IMR-90 (cell line): ENCODE data around the gene CAPN10. TPM values are rescaled to one million over a fixed set of nuclear protein-coding genes. Genes with fewer than 3 reads are reported as not detected.

Source experiments
- BHLHE40 ChIP-seq: fragments of 150-350 bp; IDR thresholded peaks from 2 replicates; pipeline ENCODE4 v1.6.1; 2016; ENCODE audit warnings: mild to moderate bottlenecking, low read depth, low read length
- FOS ChIP-seq: fragments of 150-350 bp; IDR thresholded peaks from 2 replicates; pipeline ENCODE4 v1.6.1; 2016; ENCODE audit warnings: low read depth, low read length
- NFE2L2 ChIP-seq: fragments of 150-350 bp; IDR thresholded peaks from 2 replicates; pipeline ENCODE4 v1.6.1; 2016; ENCODE audit warnings: low read depth, mild to moderate bottlenecking, low read length
- RCOR1 ChIP-seq: IDR thresholded peaks from 2 replicates; pipeline ENCODE4 v1.6.1; 2012; ENCODE audit warnings: mild to moderate bottlenecking, low read length, improper control_type of control experiment; ENCODE audit not compliant: insufficient replicate concordance
- RFX5 ChIP-seq: IDR thresholded peaks from 2 replicates; pipeline ENCODE4 v1.8.0; 2012; ENCODE audit warnings: low read depth, mild to moderate bottlenecking, low read length, moderate library complexity
- SMC3 ChIP-seq: fragments of 150-350 bp; IDR thresholded peaks from 2 replicates; pipeline ENCODE4 v1.6.1; 2016; ENCODE audit warnings: low read depth, mild to moderate bottlenecking, antibody characterized with exemption, low read length, moderate library complexity
- polyA plus RNA-seq, 3 experiments: library from polyadenylated mRNA; depleted of rRNA; stranded (reverse); fragments of >200 nt; gene quantifications; 2 replicates each; pipeline ENCODE4 v1.2.3, GENCODE V29; 2012; ENCODE audit warnings: low replicate concordance in 1 of 3
- total RNA-seq: library from RNA; depleted of rRNA; stranded (reverse); fragments of >200 nt; gene quantifications from 2 replicates; pipeline ENCODE4 v1.2.3, GENCODE V29; 2012

Gene CAPN10
- total and polyA plus RNA-seq, 2 of the 4 experiments (the other 2 are of a cell fraction): 6.3 to 20.9 TPM

GRCh38 chr2:240574386-240575100, 12.0 kb upstream of the CAPN10 start (continued):
- no peak for TF ChIP-seq RFX5
- TF ChIP-seq FOS: no peak
- TF ChIP-seq RCOR1: no peak
- no peak for TF ChIP-seq BHLHE40
- TF ChIP-seq SMC3: no peak
- no peak for TF ChIP-seq NFE2L2
